Panc1 (cell line): ENCODE results near the gene TOMM5.

ENCODE experiments used
- CTCF ChIP-seq: fragments of 450-650 bp; IDR thresholded peaks from 2 replicates; pipeline ENCODE4 v1.5.1; 2017; ENCODE audit warnings: mild to moderate bottlenecking
- SIN3A ChIP-seq: IDR thresholded peaks from 2 replicates; pipeline ENCODE4 v1.6.1; 2012; ENCODE audit warnings: low read depth, mild to moderate bottlenecking, low read length, moderate library complexity, borderline replicate concordance; ENCODE audit not compliant: insufficient read depth
- TCF7L2 ChIP-seq: IDR thresholded peaks from 2 replicates; pipeline ENCODE4 v1.6.1; 2011; ENCODE audit warnings: mild to moderate bottlenecking, low read depth, low read length, inconsistent platforms

DNA sequence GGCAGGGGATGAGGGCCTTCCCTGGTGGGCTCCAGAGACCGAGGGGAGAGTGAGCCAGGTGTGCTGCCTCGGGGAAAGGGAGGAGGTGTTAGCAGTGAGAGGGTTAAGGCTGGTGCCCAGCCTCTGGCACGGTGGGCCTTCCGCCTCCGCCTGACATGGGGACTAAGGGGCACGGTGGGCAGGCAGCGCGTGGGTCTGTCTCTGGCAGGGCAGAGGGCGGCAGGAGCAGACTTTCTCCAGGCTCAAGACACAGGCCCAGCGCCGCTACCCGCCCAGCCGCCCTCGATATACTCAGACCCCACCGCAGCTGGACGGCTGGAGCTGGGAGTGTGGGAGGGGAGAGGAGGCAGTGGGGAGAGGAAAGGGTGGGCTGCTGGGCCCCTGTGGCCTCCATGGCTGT, 43.4 kb upstream of the TOMM5 start:
- TF ChIP-seq TCF7L2 = no peak
- TF ChIP-seq CTCF = no peak
- no peak for TF ChIP-seq SIN3A
